HG02678 (cell line): Measurements from ENCODE around the gene CD3D.

ENCODE experiments used
- ATAC-seq: cut with Tn5 transposase; IDR thresholded peaks from one replicate; pipeline ENCODE4 v1.9.1; 2021; ENCODE audit warnings: mild to moderate bottlenecking, moderate library complexity; ENCODE audit not compliant: unreplicated experiment

The CD3D gene

GRCh38 chr11:118304568-118305248 lies 37.8 kb downstream of the CD3D start, which contains the start of gene CD3E:
TSS of gene CD3E (plus strand) at chr11:118304730. CDS start at chr11:118304953, 223 bp downstream.
- ATAC-seq: no peak

GRCh38 chr11:118304227-118304567 lies 38.3 kb downstream of the CD3D start:
- no peak for ATAC-seq

GRCh38 chr11:118301600-118302195 lies 40.8 kb downstream of the CD3D start:
- no peak for ATAC-seq

DNA sequence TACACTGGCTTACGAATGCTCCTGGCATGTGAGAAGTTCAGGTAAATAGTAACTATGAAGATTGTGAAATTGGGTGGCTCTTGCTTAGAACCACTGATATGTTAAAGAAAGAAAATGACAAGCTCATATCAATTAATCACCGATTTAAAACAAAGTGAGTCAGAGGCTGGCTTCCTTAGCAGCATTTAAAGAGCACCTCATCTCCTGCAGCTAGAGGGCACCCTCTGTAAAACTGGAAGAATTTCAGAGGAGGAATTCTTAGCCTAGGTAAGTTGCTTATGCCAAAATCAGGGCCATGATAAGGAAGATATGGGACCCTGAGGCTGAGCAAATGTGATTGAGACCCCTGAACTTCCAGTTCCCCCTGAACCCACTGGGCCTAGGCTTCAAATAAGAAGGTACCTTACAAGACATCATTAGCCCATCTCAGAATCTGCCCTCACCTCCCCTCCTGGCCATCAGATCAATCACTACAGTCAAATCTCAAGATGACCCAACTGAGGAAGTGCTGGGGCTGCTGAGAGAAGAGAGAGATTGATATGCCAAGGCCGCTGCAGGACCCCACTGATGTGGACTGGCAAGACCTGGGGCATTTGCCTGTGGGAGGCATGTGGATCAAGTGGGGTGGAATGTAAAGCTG lies 46.6 kb downstream of the CD3D start:
- no peak for ATAC-seq

DNA sequence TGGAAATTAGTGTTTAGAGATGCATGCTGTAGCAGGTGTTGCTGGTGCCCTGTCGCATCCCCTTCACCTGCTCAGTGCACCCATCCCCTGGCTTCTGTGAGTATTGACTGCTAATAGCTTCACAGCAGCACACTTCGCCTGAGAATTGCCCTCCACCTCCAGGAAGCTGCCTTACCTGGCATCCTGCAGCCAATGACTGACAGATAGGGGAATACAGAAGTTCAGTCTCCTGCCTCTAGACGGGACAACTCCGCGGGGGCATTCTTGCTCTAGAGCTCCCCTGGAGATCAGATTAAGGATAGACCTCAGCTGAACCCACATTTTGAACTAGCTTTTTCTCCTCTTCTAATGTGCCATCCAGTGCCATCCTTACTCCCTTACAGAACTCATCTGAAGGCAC lies 47.3 kb downstream of the CD3D start:
- ATAC-seq: no peak

DNA sequence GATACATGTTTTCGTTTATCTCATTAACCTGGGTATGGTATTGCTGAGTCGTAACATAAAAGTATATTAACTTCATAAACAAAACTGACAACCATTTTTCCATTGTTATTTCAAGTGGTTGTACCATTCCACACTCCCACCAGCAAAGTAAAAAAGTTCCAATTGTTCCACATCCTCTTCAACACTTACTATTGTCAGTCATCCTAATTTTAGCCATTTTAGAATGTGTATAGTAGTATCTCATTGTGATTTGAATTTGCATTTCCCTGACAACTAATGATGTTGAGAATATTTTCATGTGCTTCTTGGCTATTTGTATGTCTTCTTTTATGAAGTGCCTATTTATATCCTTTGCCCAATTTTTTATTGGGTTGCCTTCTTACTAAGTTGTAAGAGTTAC lies 48.5 kb downstream of the CD3D start:
- no peak for ATAC-seq

DNA sequence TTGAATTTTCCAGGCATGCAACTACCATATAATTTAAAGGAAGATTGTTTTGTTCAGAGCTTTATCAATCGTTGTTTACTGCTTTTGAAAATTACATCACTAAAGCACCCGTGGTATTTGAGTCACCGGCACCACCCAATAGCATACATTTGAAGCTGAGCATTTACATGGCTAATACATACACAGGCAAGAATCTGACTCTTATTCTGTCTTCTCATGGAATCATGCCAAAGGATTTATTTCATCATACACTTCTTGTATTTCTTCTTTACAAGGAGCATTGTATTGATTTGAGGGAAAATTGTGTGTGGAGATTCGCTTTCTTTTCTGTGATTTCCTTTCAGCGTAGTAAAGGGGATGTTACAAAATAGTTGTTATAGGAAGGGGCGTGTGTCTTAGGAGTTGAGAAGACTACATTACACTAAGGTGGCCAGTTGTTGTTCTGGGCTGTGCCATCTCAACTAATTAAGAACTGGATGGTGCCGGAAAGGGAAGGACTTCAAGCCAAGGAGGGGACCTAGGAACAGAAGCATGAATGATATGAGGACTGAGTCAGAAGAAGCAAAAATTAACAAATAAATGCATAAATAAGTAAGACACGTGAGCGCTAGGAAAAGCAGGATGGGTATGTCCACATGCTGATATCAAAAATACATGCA lies 50.9 kb downstream of the CD3D start:
- ATAC-seq: no peak

- ATAC-seq: no peak
These were observed 51.6 kb downstream of the CD3D start for GRCh38 chr11:118290923-118291322.

DNA sequence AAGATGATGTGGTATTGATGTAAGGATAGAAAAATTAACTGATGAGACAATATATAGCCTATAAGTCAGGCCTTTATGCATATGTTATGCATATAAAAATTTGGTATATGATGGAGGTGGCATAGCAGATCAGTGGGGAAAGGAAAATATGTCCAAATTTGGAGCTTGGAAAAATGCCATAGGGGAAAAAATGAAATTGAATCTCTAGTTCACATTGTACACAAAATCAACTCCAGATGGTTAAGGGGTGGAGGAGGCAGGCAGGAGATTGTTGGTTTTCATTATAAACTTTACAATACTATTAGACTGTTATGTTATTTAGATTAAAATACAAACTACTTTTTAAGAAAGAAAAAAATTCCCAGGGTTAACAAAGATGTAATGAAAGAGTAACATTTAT lies 53.1 kb downstream of the CD3D start:
- ATAC-seq: no peak
